T-helper 1 cell treated with Interleukin-12 subunit alpha and Interleukin-12 subunit beta and Interleukin-4 antibody, amounts not matched to agents 30 μg/mL and 1 μg/mL, for 36 hours (primary cell): ENCODE data around the gene USP7.

ENCODE experiments used
- H3K27ac Mint-ChIP-seq: one replicate; pipeline ENCODE4 v1.8.0; 2021; ENCODE audit warnings: mild to moderate bottlenecking, mixed read lengths
- H3K27me3 Mint-ChIP-seq: one replicate; pipeline ENCODE4 v1.8.0; 2021; ENCODE audit warnings: low read depth, mixed read lengths
- H3K36me3 Mint-ChIP-seq: one replicate; pipeline ENCODE4 v1.8.0; 2021; ENCODE audit warnings: low read depth, mixed read lengths
- H3K4me1 Mint-ChIP-seq: one replicate; pipeline ENCODE4 v1.8.0; 2021; ENCODE audit warnings: low read depth, mixed read lengths
- H3K4me3 Mint-ChIP-seq: one replicate; pipeline ENCODE4 v1.8.0; 2021; ENCODE audit warnings: mild to moderate bottlenecking, moderate library complexity, mixed read lengths
- H3K9me3 Mint-ChIP-seq: one replicate; pipeline ENCODE4 v1.8.0; 2021; ENCODE audit warnings: mixed read lengths

USP7 gene

DNA sequence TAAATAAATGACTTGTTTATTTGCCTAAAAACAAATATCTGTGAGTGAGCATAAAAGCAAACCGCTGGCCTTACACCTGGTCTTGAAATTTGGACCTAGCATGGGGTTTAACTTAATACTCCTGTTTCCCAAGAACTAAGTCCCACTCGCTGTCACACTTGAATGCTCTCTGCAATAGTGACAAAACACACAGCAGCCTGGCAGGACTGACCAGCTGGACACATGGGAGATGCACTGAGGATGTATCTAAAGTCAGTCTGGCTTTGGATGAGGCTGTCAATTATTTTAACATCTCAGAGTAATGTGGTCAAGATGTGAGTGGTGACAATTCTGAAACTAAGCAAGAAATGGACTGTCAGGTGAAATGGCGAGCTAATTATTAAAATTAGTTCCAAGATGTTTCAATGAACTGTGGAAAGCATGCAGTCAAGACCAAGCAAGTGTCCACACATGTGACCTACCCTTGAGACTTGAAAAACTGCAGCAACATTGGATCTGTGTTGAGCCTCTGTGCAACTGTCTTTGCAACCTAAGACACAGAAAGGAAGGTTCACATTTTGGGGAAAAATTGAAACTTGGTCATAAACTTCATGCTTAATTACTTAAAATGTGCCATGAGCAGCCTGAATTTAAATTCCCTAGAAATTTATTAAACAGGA is 64.9 kb downstream of the USP7 start:
- H3K36me3 Mint-ChIP-seq, result peaks cover 66% of the 10 kb centered on the region
- H3K9me3 Mint-ChIP-seq, result no peaks in the 10 kb centered on the region
- no peaks in the 10 kb centered on the region for H3K27me3 Mint-ChIP-seq
- no peak overlapping the region for H3K27ac Mint-ChIP-seq
- H3K4me3 Mint-ChIP-seq, result no peak overlapping the region
- H3K4me1 Mint-ChIP-seq, result no peaks in the 10 kb centered on the region

DNA sequence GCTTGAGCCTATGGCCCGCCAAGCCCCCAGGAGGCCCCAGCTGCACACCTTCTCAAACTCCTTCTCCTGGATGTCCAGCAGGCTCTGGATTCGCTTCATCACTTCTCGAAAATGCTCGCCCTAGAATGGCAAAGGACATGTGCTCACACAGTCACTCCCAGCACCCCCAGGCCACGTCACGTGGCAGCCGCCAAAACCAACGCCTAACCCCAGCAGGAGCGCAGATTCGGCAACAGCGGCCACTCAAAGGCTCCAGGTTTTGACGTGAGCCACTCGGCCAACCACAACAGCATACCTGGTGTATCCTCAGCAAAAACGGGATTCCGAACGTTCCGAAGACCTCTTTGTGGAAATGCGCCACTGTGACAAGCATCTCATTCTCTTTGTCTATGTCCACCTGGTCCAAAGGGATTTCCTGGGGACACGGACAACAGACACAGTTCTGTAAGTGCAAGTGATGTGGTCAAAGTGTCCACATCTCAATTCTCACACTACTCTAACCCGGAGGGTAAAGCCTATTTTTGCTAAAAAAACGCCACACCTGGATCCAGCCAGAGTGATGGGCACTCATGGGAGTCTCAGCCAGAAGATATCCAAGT is 68.9 kb downstream of the USP7 start:
- H3K9me3 Mint-ChIP-seq, result no peaks in the 10 kb centered on the region
- H3K4me3 Mint-ChIP-seq, result no peak overlapping the region

DNA sequence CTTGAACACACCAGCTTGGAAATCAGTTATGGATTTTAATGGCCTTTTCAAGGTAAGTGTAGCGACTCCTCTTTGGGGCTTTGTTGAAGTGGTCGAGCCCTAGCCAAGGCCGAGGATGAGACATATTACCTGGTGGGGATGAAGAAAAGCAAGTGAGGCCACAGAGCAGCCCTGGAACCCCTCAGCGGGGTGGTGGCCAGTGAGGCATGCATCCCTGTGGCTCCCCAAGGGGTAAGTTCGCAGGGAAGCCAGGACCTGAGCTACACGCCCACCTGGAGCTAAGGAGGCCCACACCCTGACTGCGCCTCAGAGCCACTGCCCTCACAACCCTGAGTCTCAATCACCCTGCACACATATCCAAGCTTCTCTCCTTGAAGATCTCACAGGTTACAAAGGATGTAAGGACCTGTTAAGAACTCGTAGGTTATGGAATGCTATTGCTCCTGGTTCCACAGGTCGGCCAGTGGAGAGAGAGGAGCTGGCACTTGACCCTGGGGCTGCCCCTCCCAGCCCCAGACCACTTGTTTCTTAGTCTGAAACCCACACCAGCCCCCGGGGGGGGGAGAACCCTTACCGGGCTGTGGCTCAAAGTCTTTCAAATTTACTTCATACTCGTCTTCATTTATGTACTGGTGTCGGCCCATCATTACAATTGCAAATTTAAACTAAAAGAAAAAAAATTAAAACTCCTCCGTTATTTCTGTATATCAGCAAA is 69.6 kb downstream of the USP7 start:
- no peak overlapping the region for H3K27ac Mint-ChIP-seq
- H3K9me3 Mint-ChIP-seq, result no peaks in the 10 kb centered on the region
- peaks cover 54% of the 10 kb centered on the region for H3K36me3 Mint-ChIP-seq
- peaks cover 2% of the 10 kb centered on the region for H3K4me1 Mint-ChIP-seq
- no peak overlapping the region for H3K4me3 Mint-ChIP-seq
- no peaks in the 10 kb centered on the region for H3K27me3 Mint-ChIP-seq

More for the DNA sequence above, 68.9 kb downstream of the USP7 start:
- peaks cover 2% of the 10 kb centered on the region for H3K4me1 Mint-ChIP-seq
- no peaks in the 10 kb centered on the region for H3K27me3 Mint-ChIP-seq
- no peak overlapping the region for H3K27ac Mint-ChIP-seq
- peaks cover 61% of the 10 kb centered on the region for H3K36me3 Mint-ChIP-seq

DNA sequence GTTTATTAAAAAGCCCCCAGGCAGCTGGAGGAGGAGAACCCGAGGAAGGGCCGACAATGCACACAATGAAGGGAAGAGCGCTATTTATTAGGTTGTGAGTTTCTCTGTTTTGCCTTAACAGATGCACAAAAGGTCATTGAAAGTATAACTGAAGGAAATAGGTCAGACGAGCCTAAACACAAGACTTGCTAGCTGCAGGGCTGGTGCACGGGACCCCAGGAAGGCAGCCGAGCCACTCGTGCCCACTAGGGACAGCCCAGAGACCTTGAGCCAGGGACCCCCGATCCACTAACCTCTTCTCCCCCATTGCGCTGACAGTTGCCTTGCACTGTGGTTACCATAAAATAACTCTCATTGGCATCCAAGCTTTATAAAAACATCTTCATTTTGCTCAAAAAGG is 70.3 kb downstream of the USP7 start:
- Mint-ChIP-seq H3K4me3 (no peak overlapping the region), H3K27me3 (no peaks in the 10 kb centered on the region)

DNA sequence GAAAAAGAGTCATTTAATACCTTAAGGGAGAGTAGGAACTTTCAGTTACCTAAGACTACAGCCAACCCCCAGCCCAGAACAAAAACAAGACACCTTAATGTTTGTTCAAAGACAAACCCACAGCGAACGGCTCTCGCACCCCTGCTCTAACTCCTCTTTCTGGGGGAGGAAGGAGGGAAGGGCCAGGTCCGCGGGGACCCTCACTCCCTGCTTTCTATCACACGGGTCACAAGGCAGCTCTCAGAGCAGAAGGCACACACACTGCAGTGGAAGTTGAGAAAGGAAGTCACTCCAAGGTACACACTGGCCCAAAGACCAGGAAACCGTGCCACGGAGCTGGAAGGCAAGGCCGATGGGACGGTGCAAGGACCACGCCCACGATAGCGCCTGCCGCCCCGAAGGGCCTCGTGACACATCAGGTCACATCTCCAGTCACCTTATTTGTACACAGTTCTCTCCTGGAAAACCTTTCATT is 71.6 kb downstream of the USP7 start:
- Mint-ChIP-seq H3K4me1 (peaks cover 2% of the 10 kb centered on the region), H3K36me3 (peaks cover 46% of the 10 kb centered on the region), H3K9me3 (no peaks in the 10 kb centered on the region), H3K27ac (no peak overlapping the region), H3K4me3 (no peak overlapping the region), H3K27me3 (no peaks in the 10 kb centered on the region)

More for the DNA sequence above, 70.3 kb downstream of the USP7 start:
- no peaks in the 10 kb centered on the region for H3K9me3 Mint-ChIP-seq
- H3K36me3 Mint-ChIP-seq, result peaks cover 48% of the 10 kb centered on the region
- no peak overlapping the region for H3K27ac Mint-ChIP-seq
- peaks cover 2% of the 10 kb centered on the region for H3K4me1 Mint-ChIP-seq

DNA sequence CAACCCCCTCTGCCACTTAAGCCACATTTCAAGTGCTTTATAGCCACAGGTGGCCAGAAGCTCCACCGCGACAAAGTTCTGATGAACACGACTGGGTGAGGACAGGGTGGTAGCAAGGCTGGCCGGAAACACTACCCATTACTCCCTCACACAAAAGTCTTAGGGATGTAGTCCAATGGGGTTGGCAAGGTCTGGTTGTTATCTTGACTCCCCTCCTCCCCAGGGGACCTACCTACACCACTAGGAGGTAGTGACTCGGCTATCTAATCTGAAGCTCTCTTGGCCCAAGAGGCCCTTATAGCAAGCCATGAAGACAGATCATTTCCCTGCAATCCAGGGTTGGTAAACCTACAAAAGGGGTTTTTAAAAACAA is 73.2 kb downstream of the USP7 start:
- Mint-ChIP-seq H3K36me3 (peaks cover 42% of the 10 kb centered on the region), H3K9me3 (no peaks in the 10 kb centered on the region), H3K27ac (no peak overlapping the region), H3K27me3 (no peaks in the 10 kb centered on the region), H3K4me3 (no peak overlapping the region), H3K4me1 (peaks cover 2% of the 10 kb centered on the region)

DNA sequence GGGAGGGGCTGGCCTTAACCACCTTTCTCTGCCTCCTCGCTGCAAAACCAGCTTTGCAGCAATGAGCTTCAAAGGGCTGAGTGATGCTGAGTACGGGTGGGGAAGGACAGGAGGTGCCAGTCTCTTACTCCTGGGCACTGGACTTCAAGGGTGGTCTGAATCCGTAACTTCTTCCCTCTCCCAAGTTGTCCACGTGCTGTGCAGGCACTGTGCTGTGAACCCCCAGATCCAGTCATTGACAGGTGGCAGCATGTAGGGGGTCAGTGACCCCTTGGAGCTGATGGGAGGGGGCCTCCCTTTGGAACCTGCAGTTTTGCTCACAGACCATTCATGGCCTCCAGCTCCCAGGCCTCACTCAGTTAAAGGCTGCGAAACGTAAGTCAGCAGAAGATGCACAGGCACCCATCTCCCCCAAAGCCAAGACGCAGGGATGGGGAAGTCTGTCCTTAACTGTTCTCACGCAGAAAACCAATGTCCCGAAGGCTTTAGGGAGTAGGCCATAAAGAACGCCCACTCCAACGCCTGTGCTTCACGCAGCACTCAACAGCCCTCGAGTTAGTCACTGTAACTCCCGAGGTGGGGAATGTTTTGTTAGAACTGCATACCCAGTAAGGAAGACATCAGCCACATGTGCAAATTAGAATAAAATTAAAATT is 73.7 kb downstream of the USP7 start:
- no peak overlapping the region for H3K27ac Mint-ChIP-seq
- H3K27me3 Mint-ChIP-seq, result no peaks in the 10 kb centered on the region
- no peaks in the 10 kb centered on the region for H3K9me3 Mint-ChIP-seq
- H3K4me3 Mint-ChIP-seq, result no peak overlapping the region
- peaks cover 36% of the 10 kb centered on the region for H3K36me3 Mint-ChIP-seq
- H3K4me1 Mint-ChIP-seq, result peaks cover 4% of the 10 kb centered on the region

DNA sequence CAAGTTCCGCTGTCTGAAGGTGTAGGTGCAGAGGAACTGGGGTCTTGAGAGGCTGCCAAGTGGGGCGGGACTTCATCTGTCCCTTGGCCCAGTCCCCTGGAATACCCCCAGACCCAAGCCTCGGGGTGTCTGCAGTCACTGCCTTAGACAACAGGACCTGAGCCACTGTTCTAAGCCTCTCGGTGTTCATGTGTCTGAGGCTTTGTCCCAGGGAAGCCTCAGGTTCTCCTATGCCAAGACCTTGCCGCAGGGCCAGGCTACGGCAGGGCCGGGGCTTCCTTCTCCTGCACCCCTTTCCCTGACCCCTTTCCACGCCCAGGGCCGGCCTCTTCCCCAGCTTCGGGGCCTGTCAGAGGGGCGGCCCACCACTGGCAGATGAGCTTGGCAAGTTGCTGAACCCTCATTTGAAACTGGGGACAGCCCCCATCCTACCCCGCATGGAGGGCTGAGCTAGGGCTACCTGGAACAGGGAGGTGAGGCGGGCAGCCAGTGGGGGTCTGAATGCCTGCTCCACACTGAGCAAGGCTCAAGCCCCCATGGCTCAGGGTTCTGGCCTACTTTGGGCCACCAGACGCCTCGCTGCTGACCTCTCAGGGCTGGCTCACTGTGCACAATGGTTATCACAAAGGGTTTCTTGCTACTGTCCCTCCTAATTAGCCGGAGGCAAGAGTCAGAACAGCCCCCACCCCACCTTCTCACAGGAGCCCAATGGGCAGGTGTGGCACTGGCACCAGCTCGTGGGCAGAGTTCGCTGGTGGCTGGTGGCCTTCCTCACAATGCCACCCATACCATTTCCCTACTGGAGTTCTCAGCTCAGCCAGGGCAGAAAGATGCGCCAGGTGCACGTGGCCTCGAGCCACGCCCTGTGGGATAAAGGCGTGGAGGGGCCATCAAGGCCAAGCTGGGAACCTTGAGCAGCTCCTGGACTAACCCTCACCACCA is 74.5 kb downstream of the USP7 start:
- H3K27ac Mint-ChIP-seq, result no peak overlapping the region
- peaks cover 4% of the 10 kb centered on the region for H3K4me1 Mint-ChIP-seq
- peaks cover 31% of the 10 kb centered on the region for H3K36me3 Mint-ChIP-seq
- H3K4me3 Mint-ChIP-seq, result no peak overlapping the region
- no peaks in the 10 kb centered on the region for H3K9me3 Mint-ChIP-seq
- no peaks in the 10 kb centered on the region for H3K27me3 Mint-ChIP-seq

DNA sequence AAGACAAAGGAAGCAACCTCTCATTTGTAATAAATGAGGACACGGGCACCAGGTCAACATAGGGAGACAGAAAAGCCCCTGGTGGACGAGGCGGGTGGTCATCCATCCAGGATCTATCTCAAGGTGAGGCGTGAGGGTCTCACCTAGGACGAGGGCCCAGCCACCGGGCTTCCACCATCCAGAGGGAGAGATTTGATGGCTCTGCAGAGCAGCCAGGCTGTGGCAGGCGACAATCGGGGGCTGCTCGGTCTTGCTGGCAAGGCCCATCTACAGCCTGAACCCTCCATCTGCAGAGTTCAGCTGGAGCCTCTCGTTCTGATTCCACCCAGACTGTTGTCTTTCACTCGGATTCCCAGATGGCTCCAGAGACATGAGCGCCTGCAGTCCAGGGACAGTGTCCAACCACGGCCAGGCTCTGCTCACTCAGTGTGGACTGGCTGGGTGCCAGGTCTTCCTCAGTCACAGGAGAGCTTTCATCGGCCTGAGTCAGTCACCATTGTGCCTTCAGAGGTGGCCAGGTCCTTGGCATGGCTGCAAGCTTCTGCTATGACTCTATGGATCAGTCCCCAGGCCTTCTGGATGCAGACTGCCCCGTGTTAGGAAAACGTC is 75.7 kb downstream of the USP7 start:
- Mint-ChIP-seq H3K27me3 (no peaks in the 10 kb centered on the region), H3K27ac (no peak overlapping the region), H3K36me3 (peaks cover 25% of the 10 kb centered on the region), H3K4me3 (no peak overlapping the region), H3K9me3 (no peaks in the 10 kb centered on the region), H3K4me1 (peaks cover 2% of the 10 kb centered on the region)

DNA sequence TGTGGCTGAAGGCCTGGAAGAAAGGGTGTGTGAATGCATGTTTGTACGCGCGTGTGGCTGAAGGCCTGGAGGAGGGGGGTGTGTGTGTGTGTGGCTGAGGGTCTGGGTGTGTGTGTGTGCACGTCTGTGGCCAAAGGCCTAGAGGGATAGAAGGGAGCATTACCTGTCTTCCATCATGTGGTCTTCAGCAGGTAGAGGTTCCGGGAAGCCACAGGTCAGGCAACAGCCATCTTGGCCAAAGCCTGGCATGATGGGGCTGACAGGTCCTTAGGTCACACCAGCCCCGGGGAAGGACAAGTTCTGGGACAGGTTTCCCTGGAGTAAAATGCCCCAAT is 76.3 kb downstream of the USP7 start:
- H3K27ac Mint-ChIP-seq, result no peak overlapping the region
- H3K36me3 Mint-ChIP-seq, result peaks cover 21% of the 10 kb centered on the region
- H3K9me3 Mint-ChIP-seq, result no peaks in the 10 kb centered on the region
- H3K27me3 Mint-ChIP-seq, result no peaks in the 10 kb centered on the region
- H3K4me1 Mint-ChIP-seq, result peaks cover 2% of the 10 kb centered on the region
- H3K4me3 Mint-ChIP-seq, result no peak overlapping the region

DNA sequence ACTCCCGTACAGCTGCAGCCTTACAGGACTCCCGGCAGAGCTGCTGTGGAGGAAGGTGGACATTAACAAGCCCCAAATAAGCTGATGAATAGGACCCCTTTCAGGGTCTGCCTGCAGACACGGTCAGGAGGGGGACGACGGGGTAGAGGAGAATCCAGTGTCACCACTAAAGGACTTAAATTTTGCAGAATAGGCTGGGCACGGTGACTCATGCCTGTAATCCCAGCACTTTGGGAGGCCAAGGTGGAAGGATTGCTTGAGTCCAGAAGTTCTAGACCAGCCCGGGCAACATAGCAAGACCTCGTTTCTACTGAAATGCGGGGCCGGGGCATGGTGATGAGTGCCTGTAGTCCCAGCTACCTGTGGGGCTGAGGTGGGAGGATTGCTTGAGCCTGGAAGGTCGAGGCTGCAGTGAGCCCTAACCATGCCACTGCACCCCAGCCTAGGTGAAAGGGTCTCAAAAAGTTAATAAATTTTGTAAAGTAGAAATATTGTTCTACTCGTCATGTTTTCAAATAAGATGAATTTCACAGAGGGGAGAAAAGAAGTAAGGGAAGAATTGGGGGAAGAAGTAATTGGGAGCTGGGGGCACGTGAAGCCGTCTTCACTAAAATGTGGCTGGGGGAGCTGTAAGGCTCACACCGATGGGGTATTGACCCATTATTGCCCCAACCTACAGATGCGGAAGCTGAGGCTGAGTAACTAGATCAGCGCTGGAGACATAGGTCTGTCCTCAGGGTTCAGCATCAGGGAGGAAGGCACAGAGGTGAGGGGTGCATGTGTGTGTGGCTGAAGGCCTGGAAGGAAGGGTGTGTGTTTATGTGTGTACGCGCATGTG is 76.9 kb downstream of the USP7 start:
- Mint-ChIP-seq H3K4me1 (peaks cover 2% of the 10 kb centered on the region), H3K27me3 (no peaks in the 10 kb centered on the region), H3K9me3 (no peaks in the 10 kb centered on the region), H3K27ac (no peak overlapping the region), H3K4me3 (no peak overlapping the region), H3K36me3 (peaks cover 17% of the 10 kb centered on the region)

DNA sequence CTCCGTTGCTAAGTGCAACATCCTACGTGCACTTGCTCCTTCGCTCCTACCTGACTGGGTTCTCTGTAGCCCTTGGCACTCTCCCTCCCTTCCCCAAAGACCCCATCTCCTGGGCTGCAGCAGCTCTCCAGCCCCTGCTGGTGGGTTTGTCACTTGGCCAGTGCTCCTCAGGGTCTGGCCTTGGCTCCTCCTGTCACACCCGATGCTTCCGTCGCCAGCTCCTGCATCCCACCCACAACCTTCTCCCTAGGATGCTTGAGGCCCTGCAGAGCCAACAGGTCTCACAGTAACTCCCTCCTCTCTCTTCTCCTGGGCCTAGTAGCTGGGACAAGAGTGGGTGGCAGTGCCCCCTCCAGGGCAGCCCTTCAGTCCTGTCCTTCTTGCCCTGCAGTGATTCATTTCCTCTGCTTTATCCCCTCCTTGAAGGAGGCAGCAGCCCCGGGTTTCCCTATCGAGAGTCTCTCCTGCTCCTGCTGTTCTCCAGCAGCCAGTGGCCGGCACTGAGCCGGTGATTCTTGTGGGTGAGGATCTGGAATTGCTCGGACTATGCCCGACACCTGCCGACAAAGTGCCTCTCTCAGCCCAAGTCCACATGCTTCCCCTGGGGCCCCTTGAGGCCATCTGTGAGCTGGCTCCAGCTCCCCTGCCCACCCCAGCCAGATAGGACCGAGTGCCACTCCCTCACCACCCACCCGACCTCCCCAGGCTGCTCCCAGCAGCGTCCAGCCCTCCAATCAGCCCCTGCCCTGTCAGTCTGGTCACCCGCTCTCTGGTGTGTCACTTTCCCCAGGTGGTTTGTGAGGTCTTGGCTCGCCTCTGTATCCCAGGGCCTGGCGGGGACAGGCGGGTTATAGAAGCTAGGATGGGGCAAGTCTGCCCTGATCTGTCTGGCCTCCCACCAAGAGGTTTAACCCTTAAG is 77.8 kb downstream of the USP7 start:
- Mint-ChIP-seq H3K9me3 (no peaks in the 10 kb centered on the region), H3K4me3 (no peak overlapping the region), H3K36me3 (peaks cover 10% of the 10 kb centered on the region), H3K4me1 (peaks cover 2% of the 10 kb centered on the region), H3K27ac (peak overlapping the region; percentile 8), H3K27me3 (no peaks in the 10 kb centered on the region)
